Measurements from ENCODE around the gene RAG1. TPM values are rescaled to one million over a fixed set of nuclear protein-coding genes. Genes with fewer than 3 reads are reported as not detected.

The RAG1 gene
- total and polyA plus RNA-seq, 2 of the 8 experiments (the other 6 are each of a cell fraction or from before 2014, with no cell fraction given) = 0.14 to 0.58 TPM

DNA sequence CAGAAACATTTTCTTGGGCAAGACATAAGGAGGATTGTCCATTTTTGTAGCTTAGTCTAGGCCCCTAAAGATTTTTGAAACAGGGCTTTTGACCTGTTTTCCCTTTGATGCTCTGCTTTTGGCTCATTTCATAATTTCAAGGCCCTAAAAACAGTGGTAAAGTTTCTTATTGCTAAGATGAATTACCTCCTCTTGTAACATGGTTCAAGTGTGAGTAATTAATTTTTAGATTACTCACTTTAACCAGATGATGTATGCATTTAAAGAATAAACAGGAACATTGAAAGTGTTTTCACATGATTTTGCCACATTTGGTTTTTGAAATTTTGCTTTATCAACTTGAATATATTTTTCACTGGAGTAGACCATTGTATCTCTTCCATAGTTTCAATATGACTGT, 29.1 kb downstream of the RAG1 start:
- no peak overlapping the region for H3K23ac ChIP-seq (ENCODE audit: insufficient read length)
- H3K56ac ChIP-seq (replicated peaks; ENCODE audit: insufficient read length, low read depth, low read length) = no peak overlapping the region
- H2AFZ ChIP-seq (ENCODE audit: low read length) = no peak overlapping the region
- no peak overlapping the region for H2BK120ac ChIP-seq (replicated peaks; ENCODE audit: low read depth, low read length)
- peaks cover 0 to 3% (median 0%) of the 10 kb centered on the region in 4 experiments; a peak in 3 of 7 replicates for H3K27me3 ChIP-seq (replicated peaks in 1 of 4; ENCODE audit: control insufficient read depth in 3 of 4, extremely low read depth in 1 of 4, insufficient read depth in 3 of 4, low read length in 3 of 4)
- H3K9ac ChIP-seq (replicated peaks in 1 of 4; ENCODE audit: extremely low read depth in 1 of 4, low read depth in 3 of 4, low read length in 3 of 4) = no peak overlapping the region
- no peaks in the 10 kb centered on the region; the same call in 1 of the 2 replicates for H3K79me1 ChIP-seq (ENCODE audit: low read depth, low read length)
- POLR2A ChIA-PET (ENCODE audit: partially characterized antibody) = no interaction called here
- H3K14ac ChIP-seq (ENCODE audit: insufficient read length) = no peak overlapping the region
- no peaks in the 10 kb centered on the region for H3K36me3 ChIP-seq (ENCODE audit: control insufficient read depth in 2 of 4, insufficient read depth in 4 of 4, low read length in 3 of 4)
- no peak overlapping the region for H2BK12ac ChIP-seq (ENCODE audit: low read depth, low read length)
- CTCF ChIA-PET (ENCODE audit: partially characterized antibody) = interaction anchor here (0.7 kb wide), 1 partner anchor 857 kb away, joined by 3 read pairs; no protein-coding TSS in a partner anchor
- no peak overlapping the region for H3K18ac ChIP-seq (ENCODE audit: extremely low read depth, low read length)
- no peak overlapping the region for H2BK5ac ChIP-seq (ENCODE audit: low read depth, low read length)
- H4K20me1 ChIP-seq (replicated peaks in 1 of 2; ENCODE audit: control insufficient read depth in 1 of 2, insufficient read depth in 2 of 2, low read length in 2 of 2) = no peaks in the 10 kb centered on the region
- no peak overlapping the region for H2BK15ac ChIP-seq (ENCODE audit: low read length)
- 0 out of 4 replicates have a peak, but pooled peaks cover 0 to 2% of the 10 kb centered on the region in 2 experiments for H3K79me2 ChIP-seq (ENCODE audit: control insufficient read depth in 1 of 2, insufficient read depth in 2 of 2, low read length in 2 of 2)
- DNase-seq (ENCODE audit: low read depth in 1 of 2, low spot score in 2 of 2) (no peak), FAIRE-seq (no peak)
- no peak overlapping the region for H2BK20ac ChIP-seq (ENCODE audit: low read length)
- H3K9me3 ChIP-seq (ENCODE audit: insufficient read depth in 2 of 2, low read depth in 1 of 2, low read length in 1 of 2) = no peaks in the 10 kb centered on the region
- no peak overlapping the region for H4K8ac ChIP-seq (ENCODE audit: extremely low read depth, insufficient read depth, low read length)
- peaks cover 2% of the 10 kb centered on the region; the same call in 1 of the 2 replicates for H3K23me2 ChIP-seq (ENCODE audit: low read depth, low read length)
- no peak overlapping the region for H3K4ac ChIP-seq (replicated peaks; ENCODE audit: insufficient read length, low read depth, low read length)
- H2AK5ac ChIP-seq (ENCODE audit: low read depth, low read length) = no peak overlapping the region
- no peak overlapping the region for H4K5ac ChIP-seq (ENCODE audit: insufficient read length, low read depth, low read length)
- H3K4me2 ChIP-seq (ENCODE audit: insufficient read depth in 1 of 2, low read depth in 2 of 2, low read length in 2 of 2) = no peak overlapping the region
- H3K27ac ChIP-seq (ENCODE audit: low read depth, low read length) = no peak overlapping the region
- H3K4me3 ChIP-seq (ENCODE audit: extremely low read depth in 1 of 4, insufficient read depth in 2 of 4, low read depth in 3 of 4, low read length in 4 of 4) = no peak overlapping the region
- TF ChIP-seq NRF1 (IDR thresholded peaks at IDR 0.05; ENCODE audit: low read depth, low read length) = no peak
- no peak for TF ChIP-seq EGR1 (IDR thresholded peaks at IDR 0.05; ENCODE audit: borderline replicate concordance, low read depth, low read length)
- TF ChIP-seq, protein P1, sequence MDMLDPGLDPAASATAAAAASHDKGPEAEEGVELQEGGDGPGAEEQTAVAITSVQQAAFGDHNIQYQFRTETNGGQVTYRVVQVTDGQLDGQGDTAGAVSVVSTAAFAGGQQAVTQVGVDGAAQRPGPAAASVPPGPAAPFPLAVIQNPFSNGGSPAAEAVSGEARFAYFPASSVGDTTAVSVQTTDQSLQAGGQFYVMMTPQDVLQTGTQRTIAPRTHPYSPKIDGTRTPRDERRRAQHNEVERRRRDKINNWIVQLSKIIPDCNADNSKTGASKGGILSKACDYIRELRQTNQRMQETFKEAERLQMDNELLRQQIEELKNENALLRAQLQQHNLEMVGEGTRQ (IDR thresholded peaks at IDR 0.05; ENCODE audit: low read length) = no peak
- no peak for TF ChIP-seq TCF12 (IDR thresholded peaks at IDR 0.05; ENCODE audit: low read depth, low read length)
- TF ChIP-seq, protein P2, sequence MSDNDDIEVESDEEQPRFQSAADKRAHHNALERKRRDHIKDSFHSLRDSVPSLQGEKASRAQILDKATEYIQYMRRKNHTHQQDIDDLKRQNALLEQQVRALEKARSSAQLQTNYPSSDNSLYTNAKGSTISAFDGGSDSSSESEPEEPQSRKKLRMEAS (IDR thresholded peaks at IDR 0.05) = no peak
- TF ChIP-seq TAF1 (IDR thresholded peaks at IDR 0.05; ENCODE audit: low read depth, low read length) = no peak
- no peak for TF ChIP-seq JUND (IDR thresholded peaks at IDR 0.05; ENCODE audit: low read length)
- no peak overlapping the region for H4K91ac ChIP-seq (replicated peaks; ENCODE audit: insufficient read length, low read length)
- no peaks in the 10 kb centered on the region; a peak in 1 of 7 replicates for H3K4me1 ChIP-seq (replicated peaks in 1 of 4; ENCODE audit: control insufficient read depth in 3 of 4, insufficient read depth in 4 of 4, low read length in 3 of 4)
